H9 (cell line): ENCODE results near the gene KIRREL3. TPM values are rescaled to one million over a fixed set of nuclear protein-coding genes. Genes with fewer than 3 reads are reported as not detected.

Experiments used
- DNase-seq: peaks from one replicate; pipeline ENCODE4 v3.0.0-alpha.2; 2017
- H2AFZ ChIP-seq: one replicate; pipeline ENCODE4 v1.6.1; 2013; ENCODE audit warnings: mild to moderate bottlenecking, low read length, control low read depth, moderate library complexity
- H2AK5ac ChIP-seq: 2 replicates; pipeline ENCODE4 v1.6.1; 2013; ENCODE audit warnings: low read length, control low read depth, mixed read lengths; ENCODE audit not compliant: insufficient read length
- H2BK120ac ChIP-seq: one replicate; pipeline ENCODE4 v1.6.1; 2013; ENCODE audit warnings: low read depth, mild to moderate bottlenecking, low read length, control low read depth, inconsistent platforms; ENCODE audit not compliant: poor library complexity, severe bottlenecking
- H2BK12ac ChIP-seq: 2 replicates; pipeline ENCODE4 v1.6.1; 2013; ENCODE audit warnings: low read length, control low read depth, mixed read lengths, low read depth; ENCODE audit not compliant: insufficient read length
- H2BK15ac ChIP-seq: 2 replicates; pipeline ENCODE4 v1.6.1; 2013; ENCODE audit warnings: low read depth, low read length, control low read depth
- H2BK20ac ChIP-seq: one replicate; pipeline ENCODE4 v1.6.1; 2013; ENCODE audit warnings: low read depth, mild to moderate bottlenecking, low read length, control low read depth, inconsistent platforms; ENCODE audit not compliant: poor library complexity, severe bottlenecking
- H2BK5ac ChIP-seq: 2 replicates; pipeline ENCODE4 v1.6.1; 2013; ENCODE audit warnings: low read length, control low read depth, mixed read lengths; ENCODE audit not compliant: insufficient read length
- H3K14ac ChIP-seq: 2 replicates; pipeline ENCODE4 v1.6.1; 2013; ENCODE audit warnings: low read length, control low read depth; ENCODE audit not compliant: insufficient read depth
- H3K18ac ChIP-seq: 2 replicates; pipeline ENCODE4 v1.6.1; 2013; ENCODE audit warnings: low read depth, mild to moderate bottlenecking, mixed read lengths, low read length, control low read depth; ENCODE audit not compliant: insufficient read length
- H3K23ac ChIP-seq: 2 replicates; pipeline ENCODE4 v1.6.1; 2013; ENCODE audit warnings: low read length, control low read depth, mixed read lengths, low read depth; ENCODE audit not compliant: insufficient read length
- H3K23me2 ChIP-seq: 2 replicates; pipeline ENCODE4 v1.6.1; 2013; ENCODE audit warnings: low read depth, mild to moderate bottlenecking, mixed read lengths, low read length, control low read depth; ENCODE audit not compliant: insufficient read length, poor library complexity, severe bottlenecking
- H3K27ac ChIP-seq: 2 replicates; pipeline ENCODE4 v1.5.1; 2013; ENCODE audit warnings: low read length, control low read depth, mixed read lengths, low read depth; ENCODE audit not compliant: insufficient read length
- H3K27me3 ChIP-seq: 2 replicates; pipeline ENCODE4 v1.6.1; 2013; ENCODE audit warnings: low read length, control low read depth, inconsistent platforms; ENCODE audit not compliant: insufficient read depth
- H3K4ac ChIP-seq: 2 replicates; pipeline ENCODE4 v1.6.1; 2013; ENCODE audit warnings: low read depth, mild to moderate bottlenecking, control low read depth, inconsistent platforms, low read length, moderate library complexity
- H3K4me1 ChIP-seq: 2 replicates; pipeline ENCODE4 v1.6.1; 2013; ENCODE audit warnings: low read length, control low read depth, inconsistent platforms; ENCODE audit not compliant: insufficient read depth
- H3K4me2 ChIP-seq: 2 replicates; pipeline ENCODE4 v1.6.1; 2013; ENCODE audit warnings: low read length, control low read depth, mixed read lengths; ENCODE audit not compliant: insufficient read length, insufficient read depth
- H3K56ac ChIP-seq: 2 replicates; pipeline ENCODE4 v1.6.1; 2013; ENCODE audit warnings: low read depth, mild to moderate bottlenecking, mixed read lengths, low read length, control low read depth; ENCODE audit not compliant: insufficient read length
- H3K79me1 ChIP-seq: 2 replicates; pipeline ENCODE4 v1.6.1; 2013; ENCODE audit warnings: low read depth, mild to moderate bottlenecking, moderate library complexity, low read length, control low read depth, inconsistent platforms; ENCODE audit not compliant: insufficient read depth, poor library complexity, severe bottlenecking
- H3K79me2 ChIP-seq: 2 replicates; pipeline ENCODE4 v1.6.1; 2013; ENCODE audit warnings: low read length, control low read depth, inconsistent platforms; ENCODE audit not compliant: insufficient read depth
- H3K9ac ChIP-seq: 2 replicates; pipeline ENCODE4 v1.6.1; 2013; ENCODE audit warnings: low read length, control low read depth, mixed read lengths; ENCODE audit not compliant: insufficient read length; ENCODE audit errors: extremely low read depth
- H3K9me3 ChIP-seq: one replicate; pipeline ENCODE4 v1.6.1; 2013; ENCODE audit warnings: low read depth, low read length, inconsistent platforms; ENCODE audit not compliant: control insufficient read depth
- H3T11ph ChIP-seq: one replicate; pipeline ENCODE4 v1.6.1; 2013; ENCODE audit warnings: mild to moderate bottlenecking, low read length, control low read depth, inconsistent platforms
- H4K20me1 ChIP-seq: one replicate; pipeline ENCODE4 v1.6.1; 2013; ENCODE audit not compliant: control insufficient read depth, insufficient read length, insufficient read depth
- H4K5ac ChIP-seq: 2 replicates; pipeline ENCODE4 v1.6.1; 2013; ENCODE audit warnings: low read depth, mild to moderate bottlenecking, mixed read lengths, low read length, control low read depth; ENCODE audit not compliant: insufficient read length
- H4K8ac ChIP-seq: replicated peaks from 2 replicates; pipeline ENCODE4 v1.6.1; 2013; ENCODE audit warnings: low read length, control low read depth, mixed read lengths, low read depth; ENCODE audit not compliant: insufficient read length
- H4K91ac ChIP-seq: 2 replicates; pipeline ENCODE4 v1.6.1; 2013; ENCODE audit warnings: low read depth, mild to moderate bottlenecking, moderate library complexity, mixed read lengths, low read length, control low read depth; ENCODE audit not compliant: insufficient read length
- H3K27ac Mint-ChIP-seq, 3 experiments: 2 replicates in 2 of 3; 3 replicates in 1 of 3; pipeline ENCODE4 v1.8.0; 2020 to 2021; ENCODE audit warnings: mixed read lengths in 3 of 3, mild to moderate bottlenecking in 1 of 3, moderate library complexity in 1 of 3
- H3K27me3 Mint-ChIP-seq: 2 replicates; pipeline ENCODE4 v1.8.0; 2021; ENCODE audit warnings: low read depth, mild to moderate bottlenecking, moderate library complexity, mixed read lengths
- H3K36me3 Mint-ChIP-seq, 3 experiments: 2 replicates in 2 of 3; 3 replicates in 1 of 3; pipeline ENCODE4 v1.8.0; 2020 to 2021; ENCODE audit warnings: low read depth in 3 of 3, mixed read lengths in 3 of 3; ENCODE audit not compliant: insufficient read depth in 1 of 3
- H3K4me1 Mint-ChIP-seq, 2 experiments: 2 replicates each; pipeline ENCODE4 v1.8.0; 2020; ENCODE audit warnings: mixed read lengths in 2 of 2
- H3K4me3 Mint-ChIP-seq, 2 experiments: 2 replicates in 1 of 2; 3 replicates in 1 of 2; pipeline ENCODE4 v1.8.0; 2020 to 2021; ENCODE audit warnings: mild to moderate bottlenecking in 2 of 2, mixed read lengths in 2 of 2, moderate library complexity in 1 of 2
- H3K9me3 Mint-ChIP-seq, 2 experiments: 2 replicates in 1 of 2; 3 replicates in 1 of 2; pipeline ENCODE4 v1.8.0; 2020; ENCODE audit warnings: mild to moderate bottlenecking in 2 of 2, mixed read lengths in 2 of 2, moderate library complexity in 1 of 2
- CTCF ChIP-seq: fragments of 200-600 bp; sonication (generic); conservative IDR thresholded peaks from 3 replicates; pipeline ENCODE4 v1.8.0; 2021; ENCODE audit warnings: antibody characterized with exemption, mild to moderate bottlenecking
- WGBS: extraction: QIAGEN DNeasy Blood & Tissue Kit; methylation state at CpG from one replicate; pipeline ENCODE4 v1.1.7; 2013; ENCODE audit warnings: missing lambda C conversion rate, low lambda C conversion rate, mixed read lengths; ENCODE audit not compliant: insufficient read length; ENCODE audit errors: extremely low coverage; 5-methylcytosine and 5-hydroxymethylcytosine counted together
- total RNA-seq: library from RNA; stranded (reverse); gene quantifications from 2 replicates; pipeline ENCODE4 v1.2.1, GENCODE V29; 2021

KIRREL3 gene
- total RNA-seq, 1 experiment from 2014 or later, result 0.17 TPM

GRCh38 chr11:126720539-126721235 lies 279.9 kb downstream of the KIRREL3 start:
- H3K9me3 ChIP-seq, result no peaks in the 10 kb centered on the region
- no peaks in the 10 kb centered on the region for H3K79me1 ChIP-seq
- no peak overlapping the region for H4K5ac ChIP-seq
- no peaks in the 10 kb centered on the region for H3K23me2 ChIP-seq
- no peak overlapping the region for H4K8ac ChIP-seq
- H3K4me2 ChIP-seq, result no peak overlapping the region
- no peaks in the 10 kb centered on the region for H3K36me3 Mint-ChIP-seq
- no peak overlapping the region for H3K9ac ChIP-seq
- no peak overlapping the region for H2AFZ ChIP-seq
- no peaks in the 10 kb centered on the region for H3K4me1 ChIP-seq
- no peaks in the 10 kb centered on the region for H3K9me3 Mint-ChIP-seq
- H4K20me1 ChIP-seq, result no peaks in the 10 kb centered on the region
- TF ChIP-seq CTCF, result no peak
- DNase-seq, result no peak
- no peak overlapping the region for H3K4ac ChIP-seq
- no peaks in the 10 kb centered on the region for H3K27me3 ChIP-seq
- no peak overlapping the region for H3K23ac ChIP-seq
- no peak overlapping the region for H3K27ac ChIP-seq
- H3K27me3 Mint-ChIP-seq, result peaks cover 9% of the 10 kb centered on the region
- H3K27ac Mint-ChIP-seq, result no peak overlapping the region
- H2BK12ac ChIP-seq, result no peak overlapping the region
- no peak overlapping the region for H2BK120ac ChIP-seq
- no peak overlapping the region for H3K4me3 Mint-ChIP-seq
- H2BK15ac ChIP-seq, result no peak overlapping the region
- no peak overlapping the region for H3K18ac ChIP-seq
- H3T11ph ChIP-seq, result no peak overlapping the region
- no CpG with 5 or more reads among the region's 5 CpGs for WGBS
- no peak overlapping the region for H2AK5ac ChIP-seq
- H3K56ac ChIP-seq, result no peak overlapping the region
- H3K4me1 Mint-ChIP-seq, result no peaks in the 10 kb centered on the region
- H3K14ac ChIP-seq, result no peak overlapping the region
- no peak overlapping the region for H2BK5ac ChIP-seq
- H3K79me2 ChIP-seq, result no peaks in the 10 kb centered on the region
- H4K91ac ChIP-seq, result no peak overlapping the region
- H2BK20ac ChIP-seq, result no peak overlapping the region
